ENCODE measurements around the gene KIF9. TPM values are rescaled to one million over a fixed set of nuclear protein-coding genes. Genes with fewer than 3 reads are reported as not detected.
"Not testable (repeated sequence)": the region's sequence is repeated elsewhere in the genome, so short reads cannot be mapped to it uniquely, and the experiment has no call there.

Gene KIF9
- total RNA-seq, 2 experiments from 2014 or later: 8.0 to 9.2 TPM

- H3K36me3 Mint-ChIP-seq (ENCODE audit: low read depth): peaks cover 42% of the 10 kb centered on the region
Observed at GRCh38 chr3:47310391-47310790, 27.8 kb upstream of the KIF9 start.

GRCh38 chr3:47309231-47309630 is 26.6 kb upstream of the KIF9 start:
- H3K9me3 Mint-ChIP-seq; intact Hi-C loops (cut with DNase I, micrococcal nuclease): not testable (repeated sequence)

More at GRCh38 chr3:47310391-47310790, 27.8 kb upstream of the KIF9 start:
- no peak overlapping the region for H3K27ac ChIP-seq (ENCODE audit: low read depth in 1 of 2, low read length in 2 of 2)
- ChIA-PET POLR2A (no interaction called here), CTCF (no interaction called here)
- no peaks in the 10 kb centered on the region for H3K27me3 Mint-ChIP-seq
- H3K27ac Mint-ChIP-seq: no peak overlapping the region
- peaks cover 4% of the 10 kb centered on the region for H3K36me3 ChIP-seq (ENCODE audit: insufficient read depth, low read length)
- H3K4me3 ChIP-seq (ENCODE audit: low read length): no peak overlapping the region
- H3K4me1 ChIP-seq (ENCODE audit: insufficient read depth, low read length): no peaks in the 10 kb centered on the region
- H3K9me3 ChIP-seq (ENCODE audit: control insufficient read depth in 1 of 2, insufficient read depth in 1 of 2, low read length in 2 of 2): no peaks in the 10 kb centered on the region
- peaks cover 29% of the 10 kb centered on the region for H3K4me1 Mint-ChIP-seq (ENCODE audit: low read depth)
- H3K27me3 ChIP-seq (ENCODE audit: control insufficient read depth in 1 of 2, insufficient read depth in 2 of 2, low read length in 2 of 2): no peaks in the 10 kb centered on the region
- ATAC-seq (ENCODE audit: poor library complexity) (no peak), DNase-seq (no peak)
- intact Hi-C loops (cut with DNase I, micrococcal nuclease): no loop called here
- TF ChIP-seq, protein P1, sequence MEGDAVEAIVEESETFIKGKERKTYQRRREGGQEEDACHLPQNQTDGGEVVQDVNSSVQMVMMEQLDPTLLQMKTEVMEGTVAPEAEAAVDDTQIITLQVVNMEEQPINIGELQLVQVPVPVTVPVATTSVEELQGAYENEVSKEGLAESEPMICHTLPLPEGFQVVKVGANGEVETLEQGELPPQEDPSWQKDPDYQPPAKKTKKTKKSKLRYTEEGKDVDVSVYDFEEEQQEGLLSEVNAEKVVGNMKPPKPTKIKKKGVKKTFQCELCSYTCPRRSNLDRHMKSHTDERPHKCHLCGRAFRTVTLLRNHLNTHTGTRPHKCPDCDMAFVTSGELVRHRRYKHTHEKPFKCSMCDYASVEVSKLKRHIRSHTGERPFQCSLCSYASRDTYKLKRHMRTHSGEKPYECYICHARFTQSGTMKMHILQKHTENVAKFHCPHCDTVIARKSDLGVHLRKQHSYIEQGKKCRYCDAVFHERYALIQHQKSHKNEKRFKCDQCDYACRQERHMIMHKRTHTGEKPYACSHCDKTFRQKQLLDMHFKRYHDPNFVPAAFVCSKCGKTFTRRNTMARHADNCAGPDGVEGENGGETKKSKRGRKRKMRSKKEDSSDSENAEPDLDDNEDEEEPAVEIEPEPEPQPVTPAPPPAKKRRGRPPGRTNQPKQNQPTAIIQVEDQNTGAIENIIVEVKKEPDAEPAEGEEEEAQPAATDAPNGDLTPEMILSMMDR (IDR thresholded peaks at IDR 0.05): no peak
- H3K4me3 Mint-ChIP-seq: no peak overlapping the region
- no peaks in the 10 kb centered on the region for H3K9me3 Mint-ChIP-seq

GRCh38 chr3:47306022-47306421 is 23.4 kb upstream of the KIF9 start:
- Mint-ChIP-seq H3K27me3 (no peaks in the 10 kb centered on the region), H3K9me3 (no peaks in the 10 kb centered on the region), H3K4me1 (ENCODE audit: low read depth) (peaks cover 37% of the 10 kb centered on the region), H3K4me3 (no peak overlapping the region), H3K36me3 (ENCODE audit: low read depth) (peaks cover 75% of the 10 kb centered on the region), H3K27ac (no peak overlapping the region)
- CTCF ChIA-PET: no interaction called here
- POLR2A ChIA-PET: no interaction called here
- H3K36me3 ChIP-seq (ENCODE audit: insufficient read depth, low read length): peaks cover 27% of the 10 kb centered on the region
- ATAC-seq (ENCODE audit: poor library complexity): no peak
- no peak overlapping the region for H3K27ac ChIP-seq (ENCODE audit: low read depth in 1 of 2, low read length in 2 of 2)
- no peak overlapping the region for H3K4me3 ChIP-seq (ENCODE audit: low read length)
- intact Hi-C loops (cut with DNase I, micrococcal nuclease): no loop called here
- TF ChIP-seq, protein P1 (IDR thresholded peaks at IDR 0.05): no peak
- no peaks in the 10 kb centered on the region for H3K9me3 ChIP-seq (ENCODE audit: control insufficient read depth in 1 of 2, insufficient read depth in 1 of 2, low read length in 2 of 2)
- no peaks in the 10 kb centered on the region for H3K4me1 ChIP-seq (ENCODE audit: insufficient read depth, low read length)
- DNase-seq: no peak
- H3K27me3 ChIP-seq (ENCODE audit: control insufficient read depth in 1 of 2, insufficient read depth in 2 of 2, low read length in 2 of 2): no peaks in the 10 kb centered on the region

More at GRCh38 chr3:47309231-47309630, 26.6 kb upstream of the KIF9 start:
- ATAC-seq (ENCODE audit: poor library complexity); DNase-seq; CTCF ChIA-PET; H3K4me1 ChIP-seq (ENCODE audit: insufficient read depth, low read length); H3K9me3 ChIP-seq (ENCODE audit: control insufficient read depth in 1 of 2, insufficient read depth in 1 of 2, low read length in 2 of 2); POLR2A ChIA-PET; H3K4me3 Mint-ChIP-seq; H3K36me3 ChIP-seq (ENCODE audit: insufficient read depth, low read length); H3K27ac Mint-ChIP-seq; H3K27ac ChIP-seq (ENCODE audit: low read depth in 1 of 2, low read length in 2 of 2); H3K27me3 ChIP-seq (ENCODE audit: control insufficient read depth in 1 of 2, insufficient read depth in 2 of 2, low read length in 2 of 2); H3K27me3 Mint-ChIP-seq; H3K4me3 ChIP-seq (ENCODE audit: low read length): not testable (repeated sequence)
- Mint-ChIP-seq H3K36me3 (ENCODE audit: low read depth) (peaks cover 52% of the 10 kb centered on the region), H3K4me1 (ENCODE audit: low read depth) (peaks cover 37% of the 10 kb centered on the region)

DNA sequence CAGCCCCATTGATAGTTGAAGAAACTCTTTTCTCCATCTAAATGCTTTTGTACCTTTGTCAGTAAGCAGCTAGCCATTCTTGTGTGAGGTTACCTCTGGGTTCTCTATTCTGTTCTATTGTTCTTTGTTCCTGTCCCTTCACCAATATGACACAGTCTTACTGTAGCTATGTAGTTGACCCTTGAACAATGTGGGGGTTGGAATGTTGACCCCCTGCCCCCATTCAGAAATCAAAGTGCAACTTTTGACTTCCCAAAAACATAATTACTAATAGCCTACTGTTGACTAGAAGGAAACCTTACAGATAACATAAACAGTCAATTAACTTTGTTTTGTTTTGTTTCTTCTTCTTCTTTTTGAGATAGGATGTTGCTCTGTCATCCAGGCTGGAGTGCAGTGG is 18.9 kb upstream of the KIF9 start:
- no peaks in the 10 kb centered on the region for H3K9me3 ChIP-seq (ENCODE audit: control insufficient read depth in 1 of 2, insufficient read depth in 1 of 2, low read length in 2 of 2)
- H3K4me1 ChIP-seq (ENCODE audit: insufficient read depth, low read length): peaks cover 8% of the 10 kb centered on the region
- Mint-ChIP-seq H3K4me3 (no peak overlapping the region), H3K27me3 (no peaks in the 10 kb centered on the region), H3K36me3 (ENCODE audit: low read depth) (peaks cover 63% of the 10 kb centered on the region), H3K27ac (no peak overlapping the region), H3K4me1 (ENCODE audit: low read depth) (peaks cover 57% of the 10 kb centered on the region), H3K9me3 (no peaks in the 10 kb centered on the region)
- no peak for ATAC-seq (ENCODE audit: poor library complexity)
- intact Hi-C loops (cut with DNase I, micrococcal nuclease): no loop called here
- H3K27ac ChIP-seq (ENCODE audit: low read depth in 1 of 2, low read length in 2 of 2): no peak overlapping the region
- ChIA-PET POLR2A (no interaction called here), CTCF (no interaction called here)
- no peaks in the 10 kb centered on the region for H3K27me3 ChIP-seq (ENCODE audit: control insufficient read depth in 1 of 2, insufficient read depth in 2 of 2, low read length in 2 of 2)
- no peak overlapping the region for H3K4me3 ChIP-seq (ENCODE audit: low read length)
- DNase-seq: no peak
- peaks cover 24% of the 10 kb centered on the region for H3K36me3 ChIP-seq (ENCODE audit: insufficient read depth, low read length)
- TF ChIP-seq, protein P1 (IDR thresholded peaks at IDR 0.05): no peak

All from CD4-positive, alpha-beta T cell (primary cell).